GM23248 (cell line): ENCODE measurements around the gene RBM38. TPM values are rescaled to one million over a fixed set of nuclear protein-coding genes. Genes with fewer than 3 reads are reported as not detected.

Experiments
- DNase-seq: peaks from one replicate; pipeline ENCODE4 v3.0.0-alpha.2; 2015
- H2AFZ ChIP-seq: fragments of 200-600 bp; sonication (generic); 2 replicates; pipeline ENCODE4 v1.6.1; 2016; ENCODE audit warnings: antibody characterized with exemption
- H3F3A ChIP-seq: fragments of 200-600 bp; sonication (generic); 2 replicates; pipeline ENCODE4 v1.6.1; 2016; ENCODE audit warnings: mild to moderate bottlenecking, antibody characterized with exemption, mixed run types; ENCODE audit not compliant: insufficient read depth
- H3K27ac ChIP-seq: fragments of 200-600 bp; sonication (generic); 2 replicates; pipeline ENCODE4 v1.5.1; 2016; ENCODE audit warnings: mild to moderate bottlenecking
- H3K27me3 ChIP-seq: fragments of 200-600 bp; sonication (generic); replicated peaks from 2 replicates; pipeline ENCODE4 v1.6.1; 2016; ENCODE audit warnings: mild to moderate bottlenecking; ENCODE audit not compliant: insufficient read depth
- H3K36me3 ChIP-seq: fragments of 200-600 bp; sonication (generic); 2 replicates; pipeline ENCODE4 v1.6.1; 2016; ENCODE audit warnings: low read depth, mild to moderate bottlenecking
- H3K4me1 ChIP-seq: fragments of 200-600 bp; sonication (generic); 2 replicates; pipeline ENCODE4 v1.6.1; 2016; ENCODE audit warnings: mild to moderate bottlenecking; ENCODE audit not compliant: insufficient read depth
- H3K4me2 ChIP-seq: fragments of 200-600 bp; sonication (generic); one replicate; pipeline ENCODE4 v1.6.1; 2016; ENCODE audit warnings: mild to moderate bottlenecking; ENCODE audit not compliant: unreplicated experiment
- H3K4me3 ChIP-seq: fragments of 200-600 bp; sonication (generic); 2 replicates; pipeline ENCODE4 v1.5.1; 2016; ENCODE audit warnings: mild to moderate bottlenecking
- H3K79me2 ChIP-seq: fragments of 200-600 bp; sonication (generic); 2 replicates; pipeline ENCODE4 v1.6.1; 2016; ENCODE audit warnings: mild to moderate bottlenecking; ENCODE audit not compliant: insufficient read depth
- H3K9ac ChIP-seq: fragments of 200-600 bp; sonication (generic); 2 replicates; pipeline ENCODE4 v1.6.1; 2016; ENCODE audit warnings: mild to moderate bottlenecking
- H3K9me2 ChIP-seq: fragments of 200-600 bp; sonication (generic); 2 replicates; pipeline ENCODE4 v1.6.1; 2016; ENCODE audit warnings: mixed run types, mild to moderate bottlenecking, moderate library complexity; ENCODE audit not compliant: insufficient read depth
- H3K9me3 ChIP-seq: fragments of 200-600 bp; sonication (generic); one replicate; pipeline ENCODE4 v1.6.1; 2017; ENCODE audit warnings: low read depth
- H4K20me1 ChIP-seq: fragments of 200-600 bp; sonication (generic); 2 replicates; pipeline ENCODE4 v1.6.0; 2016; ENCODE audit not compliant: insufficient read depth
- EZH2 ChIP-seq: fragments of 200-600 bp; sonication (generic); IDR thresholded peaks from 2 replicates; pipeline ENCODE4 v1.6.1; 2018; ENCODE audit warnings: antibody characterized with exemption, mild to moderate bottlenecking; ENCODE audit not compliant: insufficient read depth, poor library complexity, severe bottlenecking
- EZH2phosphoT487 ChIP-seq: fragments of 200-600 bp; sonication (generic); IDR thresholded peaks from 2 replicates; pipeline ENCODE4 v1.6.1; 2018; ENCODE audit warnings: antibody characterized with exemption, moderate library complexity, mild to moderate bottlenecking, low read depth; ENCODE audit not compliant: insufficient read depth
- WGBS, 2 experiments: methylation state at CpG; one replicate each; pipeline ENCODE4 v1.1.6; 2015 to 2017; ENCODE audit warnings: low lambda C conversion rate in 2 of 2, low coverage in 1 of 2; ENCODE audit errors: missing lambda C conversion rate in 2 of 2; 5-methylcytosine and 5-hydroxymethylcytosine counted together
- in situ Hi-C: fragments of 300-500 bp; cut with MboI; formaldehyde crosslinking; loops from 2 replicates; pipeline ENCODE4 v1.15.0; 2020
- polyA plus RNA-seq: library from polyadenylated mRNA; unstranded; fragments of >200 nt; fragmentation: Nextera tagmentation; extraction: Ambion mirVana; gene quantifications from 2 replicates; pipeline ENCODE4 v1.2.1, GENCODE V29; 2016
- total RNA-seq: library from RNA; depleted of rRNA; stranded (reverse); fragments of >200 nt; shearing (Covaris generic); gene quantifications from 2 replicates; pipeline ENCODE4 v1.2.3, GENCODE V29; 2014

RBM38 gene
- total and polyA plus RNA-seq, 2 experiments from 2014 or later: 1.3 to 8.1 TPM

GRCh38 chr20:57389695-57390603 lies 1.2 kb upstream of the RBM38 start:
- no peaks in the 10 kb centered on the region for H3K27me3 ChIP-seq
- H3K9me3 ChIP-seq: no peaks in the 10 kb centered on the region
- H3K79me2 ChIP-seq: 0 out of 2 replicates have a peak, but pooled peaks cover 3% of the 10 kb centered on the region
- H3K4me3 ChIP-seq: peak overlapping the region; percentile 58
- WGBS, 2 experiments: 80 to 86% methylated on average over 24 to 52 of the region's 52 CpGs
- TF ChIP-seq EZH2phosphoT487 (no peak), EZH2 (no peak)
- no peak for DNase-seq
- no peaks in the 10 kb centered on the region for H3F3A ChIP-seq
- H2AFZ ChIP-seq: peak overlapping the region; percentile 90
- no peaks in the 10 kb centered on the region for H3K4me1 ChIP-seq
- H3K27ac ChIP-seq: no peak overlapping the region
- H3K36me3 ChIP-seq: no peaks in the 10 kb centered on the region
- peak overlapping the region; percentile 70 for H3K4me2 ChIP-seq
- no peaks in the 10 kb centered on the region for H3K9me2 ChIP-seq
- no peaks in the 10 kb centered on the region for H4K20me1 ChIP-seq
- in situ Hi-C loops: loop anchor here (10.0 kb wide), 2 partner anchors 85 to 815 kb away; no protein-coding TSS in a partner anchor
- H3K9ac ChIP-seq: peak overlapping the region; percentile 62

DNA sequence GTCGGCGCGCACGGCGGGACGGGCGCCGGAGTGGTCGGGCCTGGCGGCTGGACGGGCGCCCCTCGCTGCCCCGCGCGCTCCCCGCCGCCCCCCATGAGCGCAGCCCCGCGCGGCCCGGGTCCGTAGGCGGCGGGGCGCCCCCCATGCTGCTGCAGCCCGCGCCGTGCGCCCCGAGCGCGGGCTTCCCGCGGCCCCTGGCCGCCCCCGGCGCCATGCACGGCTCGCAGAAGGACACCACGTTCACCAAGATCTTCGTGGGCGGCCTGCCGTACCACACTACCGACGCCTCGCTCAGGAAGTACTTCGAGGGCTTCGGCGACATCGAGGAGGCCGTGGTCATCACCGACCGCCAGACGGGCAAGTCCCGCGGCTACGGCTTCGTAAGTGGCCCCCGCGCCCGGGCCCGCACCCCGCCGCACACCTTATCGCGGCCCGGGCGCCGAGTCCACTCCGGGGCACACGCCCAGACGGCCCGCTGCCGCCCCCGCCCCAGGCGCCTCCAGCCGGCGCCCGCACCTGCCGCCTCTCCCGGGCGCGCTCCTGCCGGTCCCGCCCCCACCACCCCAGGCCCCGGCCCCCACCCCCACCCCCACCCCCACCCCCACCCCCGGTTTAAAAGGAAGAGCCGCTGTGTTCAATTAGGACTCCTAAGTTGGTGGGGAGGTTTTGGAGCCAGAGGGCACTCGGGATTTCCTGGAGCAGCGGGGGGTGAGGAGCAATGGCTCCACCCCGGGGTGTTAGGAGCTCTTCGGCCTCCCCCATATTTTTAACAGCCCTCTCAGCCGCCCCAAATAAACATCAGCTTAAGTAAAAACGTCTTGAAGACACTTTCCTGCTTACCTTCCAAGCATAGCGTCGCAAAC lies 474 bp downstream of the RBM38 start:
- DNase-seq: peak; percentile 58
- Histone ChIP-seq H3K9me2 (no peaks in the 10 kb centered on the region), H3K4me2 (peak overlapping the region; percentile 57), H3K27me3 (no peaks in the 10 kb centered on the region), H3K4me3 (peak overlapping the region; percentile 70), H3F3A (no peaks in the 10 kb centered on the region), H3K9me3 (no peaks in the 10 kb centered on the region), H3K4me1 (peaks cover 11% of the 10 kb centered on the region; the same call in 1 of the 2 replicates), H3K9ac (0 out of 2 replicates have a peak overlapping the region, but pooled peaks have one; percentile 29), H4K20me1 (no peaks in the 10 kb centered on the region), H3K27ac (no peak overlapping the region), H3K79me2 (0 out of 2 replicates have a peak, but pooled peaks cover 3% of the 10 kb centered on the region), H3K36me3 (no peaks in the 10 kb centered on the region), H2AFZ (peak overlapping the region; percentile 75; the same call in 1 of the 2 replicates)
- no peak for TF ChIP-seq EZH2
- no peak for TF ChIP-seq EZH2phosphoT487
- WGBS, 2 experiments: 5 to 7% methylated on average over 29 to 49 of the region's 98 CpGs
- in situ Hi-C loops: no loop called here

GRCh38 chr20:57392512-57393271 lies 1.5 kb downstream of the RBM38 start:
- WGBS, 2 experiments: 80 to 83% methylated on average over 24 to 33 of the region's 33 CpGs
- Histone ChIP-seq H4K20me1 (no peaks in the 10 kb centered on the region), H3F3A (no peaks in the 10 kb centered on the region), H3K27ac (no peak overlapping the region), H3K9ac (no peak overlapping the region), H2AFZ (no peak overlapping the region), H3K79me2 (0 out of 2 replicates have a peak, but pooled peaks cover 3% of the 10 kb centered on the region), H3K36me3 (no peaks in the 10 kb centered on the region), H3K4me3 (peak overlapping the region; percentile 56), H3K9me3 (no peaks in the 10 kb centered on the region), H3K4me1 (peaks cover 11% of the 10 kb centered on the region; the same call in 1 of the 2 replicates), H3K9me2 (no peaks in the 10 kb centered on the region), H3K4me2 (peak overlapping the region; percentile 57), H3K27me3 (no peaks in the 10 kb centered on the region)
- TF ChIP-seq EZH2: no peak
- TF ChIP-seq EZH2phosphoT487: no peak
- no peak for DNase-seq
- in situ Hi-C loops: no loop called here
